OCI-M1 (cell line): Measurements from ENCODE around the gene CCDC32.

Experiments
- DNase-seq: peaks from one replicate; lab custom pipeline; 2025; lab: John Stamatoyannopoulos, UW

Gene CCDC32

GRCh38 chr15:40511472-40512133, 53.2 kb downstream of the CCDC32 start:
- peak; percentile 77 for DNase-seq

GRCh38 chr15:40511093-40511471, 53.8 kb downstream of the CCDC32 start:
- no peak for DNase-seq

GRCh38 chr15:40510201-40510600, 54.6 kb downstream of the CCDC32 start:
- DNase-seq = no peak

GRCh38 chr15:40508216-40508615, 56.6 kb downstream of the CCDC32 start:
- DNase-seq = no peak

- peak; percentile 90 for DNase-seq
Measured at GRCh38 chr15:40506964-40507571, 57.8 kb downstream of the CCDC32 start.
